Left lung (tissue), 14 donors: Measurements from ENCODE around the gene ZNF541. TPM values are rescaled to one million over a fixed set of nuclear protein-coding genes. Genes with fewer than 3 reads are reported as not detected.

Source experiments
- ATAC-seq: fragments of 200-7000 bp; cut with Tn5 transposase; one replicate; pipeline ENCODE4 v1.9.1; 2020; ENCODE audit warnings: moderate library complexity
- DNase-seq, 4 donors: peaks; one replicate each; pipeline ENCODE4 v3.0.0-alpha.2; 2013 to 2020
- H3K27ac ChIP-seq, 2 donors: fragments of 200-600 bp; sonication (generic) in 1 of 2; one replicate each; pipeline versions ENCODE4 v1.5.0 to v1.8.0; 2020 to 2021
- H3K27me3 ChIP-seq, 2 donors: fragments of 200-600 bp; sonication (generic) in 1 of 2; one replicate each; pipeline versions ENCODE4 v1.5.0 to v1.8.0; 2020 to 2021
- H3K36me3 ChIP-seq, 2 donors: fragments of 200-600 bp; sonication (generic) in 1 of 2; one replicate each; pipeline versions ENCODE4 v1.5.0 to v1.8.0; 2020 to 2021
- H3K4me1 ChIP-seq, 2 donors: fragments of 200-600 bp; one replicate each; pipeline ENCODE4 v1.8.0; 2021
- H3K4me3 ChIP-seq, 2 donors: fragments of 200-600 bp; sonication (generic) in 1 of 2; one replicate each; pipeline versions ENCODE4 v1.5.0 to v1.8.0; 2020 to 2021; ENCODE audit warnings: mild to moderate bottlenecking in 1 of 2
- H3K9me3 ChIP-seq, 2 donors: fragments of 200-600 bp; sonication (generic) in 1 of 2; one replicate each; pipeline versions ENCODE4 v1.5.0 to v1.8.0; 2020 to 2021
- intact Hi-C, 2 donors: fragments of 100-400 bp; cut with DNase I; formaldehyde crosslinking; loops; one replicate each; pipeline versions ENCODE4 v1.11.2 to v1.14.2; 2022
- long read RNA-seq, 12 donors: library from polyadenylated mRNA in 2 of 12; unstranded in 2 of 12; transcript quantifications; one replicate each; pipeline ENCODE4 v2.0.0 and lab custom pipeline, GENCODE V29; 2019 to 2026
- polyA plus RNA-seq, 6 donors: library from polyadenylated mRNA; unstranded; fragments of 120-200 nt; gene quantifications; one replicate each; pipeline ENCODE4 v1.2.1, GENCODE V29; 2013; ENCODE audit not compliant: insufficient read length in 6 of 6
- total RNA-seq, 2 donors: library from RNA; stranded (reverse); fragmentation: NEBNext Ultra II Directional; extraction: Animal tissue kit (Norgen Biotek cat#: 25700); gene quantifications; one replicate each; pipeline ENCODE4 v1.2.1, GENCODE V29; 2021
- TF ChIP-seq, protein P1 (sequence below), 2 donors: fragments of 200-600 bp; sonication (generic) in 1 of 2; IDR thresholded peaks; one replicate each; pipeline versions ENCODE4 v1.5.0 to v1.8.0; 2021; ENCODE audit warnings: antibody characterized with exemption in 2 of 2
- donor health status: DM: no; HTN: yes; CAD: no.
- donor health status: DM: no; HTN: no; CAD: no.

Gene ZNF541, protein sequence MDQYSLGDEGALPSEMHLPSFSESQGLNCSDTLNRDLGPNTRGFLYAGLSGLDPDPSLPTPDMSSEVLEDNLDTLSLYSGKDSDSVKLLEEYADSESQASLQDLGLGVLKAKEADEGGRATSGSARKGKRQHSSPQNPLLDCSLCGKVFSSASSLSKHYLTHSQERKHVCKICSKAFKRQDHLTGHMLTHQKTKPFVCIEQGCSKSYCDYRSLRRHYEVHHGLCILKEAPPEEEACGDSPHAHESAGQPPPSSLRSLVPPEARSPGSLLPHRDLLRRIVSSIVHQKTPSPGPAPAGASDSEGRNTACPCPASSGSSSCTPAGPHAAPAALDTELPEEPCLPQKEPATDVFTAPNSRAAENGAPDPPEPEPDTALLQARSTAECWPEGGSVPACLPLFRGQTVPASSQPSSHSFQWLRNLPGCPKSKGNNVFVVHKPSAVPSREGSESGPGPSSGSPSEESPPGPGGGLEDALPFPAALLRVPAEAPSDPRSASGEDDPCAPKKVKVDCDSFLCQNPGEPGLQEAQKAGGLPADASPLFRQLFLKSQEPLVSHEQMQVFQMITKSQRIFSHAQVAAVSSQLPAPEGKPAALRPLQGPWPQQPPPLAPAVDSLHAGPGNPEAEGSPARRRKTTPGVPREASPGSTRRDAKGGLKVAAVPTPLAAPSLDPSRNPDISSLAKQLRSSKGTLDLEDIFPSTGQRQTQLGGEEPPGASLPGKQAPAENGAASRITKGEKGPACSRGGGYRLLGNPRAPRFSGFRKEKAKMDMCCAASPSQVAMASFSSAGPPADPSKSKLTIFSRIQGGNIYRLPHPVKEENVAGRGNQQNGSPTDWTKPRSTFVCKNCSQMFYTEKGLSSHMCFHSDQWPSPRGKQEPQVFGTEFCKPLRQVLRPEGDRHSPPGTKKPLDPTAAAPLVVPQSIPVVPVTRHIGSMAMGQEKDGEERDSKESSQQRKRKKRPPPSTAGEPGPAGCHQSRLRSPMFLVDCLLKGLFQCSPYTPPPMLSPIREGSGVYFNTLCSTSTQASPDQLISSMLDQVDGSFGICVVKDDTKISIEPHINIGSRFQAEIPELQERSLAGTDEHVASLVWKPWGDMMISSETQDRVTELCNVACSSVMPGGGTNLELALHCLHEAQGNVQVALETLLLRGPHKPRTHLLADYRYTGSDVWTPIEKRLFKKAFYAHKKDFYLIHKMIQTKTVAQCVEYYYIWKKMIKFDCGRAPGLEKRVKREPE (N-terminal part only)
- under 1 TPM; 0.37 to 0.50 TPM for total RNA-seq
- polyA plus RNA-seq: under 1 TPM; 0.09 to 0.24 (median 0.13) TPM
- long read RNA-seq, donor 1: 0 reads
- long read RNA-seq, donor 2: 0 reads
- long read RNA-seq, donor 3: 0 reads
- long read RNA-seq, donor 4: 0 reads
- long read RNA-seq, donor 5: 0 reads
- long read RNA-seq, donor 6: 0 reads
- long read RNA-seq, donor 7: 0 reads
- long read RNA-seq, donor 8: 0 reads
- long read RNA-seq, donor 9: 0 reads
- long read RNA-seq, donor 10: 0 reads
- long read RNA-seq, donor 11: 0 reads
- long read RNA-seq, donor 12: 0 reads

DNA sequence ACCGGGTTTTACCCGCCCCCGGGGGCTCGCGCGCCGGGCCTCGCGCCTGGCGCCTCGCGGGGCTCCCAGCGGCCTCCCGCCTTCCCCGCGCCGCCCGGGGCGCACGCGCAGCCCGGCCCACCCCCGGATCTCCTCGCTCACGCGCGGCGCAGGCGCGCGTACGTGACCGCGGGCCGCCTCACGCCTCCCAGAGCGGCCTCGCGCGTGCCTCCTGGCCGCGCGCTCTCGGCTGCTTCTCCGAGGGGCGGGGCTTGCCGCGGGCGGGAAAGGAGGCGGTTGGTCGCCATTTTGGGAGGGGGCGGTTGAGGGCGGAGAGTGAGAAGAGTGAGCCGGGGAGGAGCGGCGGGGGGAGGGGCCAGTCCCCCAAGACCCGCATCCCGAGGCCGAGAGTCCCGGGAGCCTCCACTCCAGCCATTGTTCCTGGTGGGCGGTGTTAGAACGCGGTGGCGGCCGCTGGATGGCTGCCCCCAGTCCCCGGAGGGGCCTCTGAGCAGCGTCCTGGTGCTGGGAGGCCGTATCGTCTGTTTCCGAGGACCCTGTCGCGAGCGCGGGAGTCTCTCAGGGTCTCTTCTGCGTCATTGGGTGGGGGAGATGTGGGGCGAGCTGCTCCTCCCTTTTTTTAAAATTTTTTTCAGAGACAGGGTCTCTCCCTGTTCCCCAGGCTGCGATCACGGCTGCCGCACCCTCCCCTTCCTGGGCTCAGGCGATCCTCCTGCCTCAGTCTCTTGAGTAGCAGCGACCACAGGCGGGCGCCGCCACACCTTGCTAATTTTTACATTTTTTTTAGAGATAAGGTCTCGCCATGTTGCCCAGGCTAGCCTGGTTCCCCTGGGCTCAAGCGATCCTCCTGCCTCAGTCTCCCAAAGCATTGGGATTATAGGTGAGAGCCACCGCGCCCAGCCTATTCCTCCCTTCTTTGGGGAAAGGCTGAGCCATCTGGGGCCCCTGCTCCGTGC, at the start of gene ZNF541:
Gene ZNF541, minus strand, starts transcription at position 78 of the 956 bp plus-strand sequence. CDS start 17,292 bp downstream, outside the sequence.
- H3K9me3 ChIP-seq: no peaks in the 10 kb centered on the region
- no peaks in the 10 kb centered on the region for H3K36me3 ChIP-seq
- H3K27me3 ChIP-seq: peaks cover 0 to 30% of the 10 kb centered on the region in 2 donors
- intact Hi-C loops: no loop called here
- H3K27ac ChIP-seq: no peak within 1 kb of the TSS
- ATAC-seq: peak; percentile 90
- TF ChIP-seq, protein P1, sequence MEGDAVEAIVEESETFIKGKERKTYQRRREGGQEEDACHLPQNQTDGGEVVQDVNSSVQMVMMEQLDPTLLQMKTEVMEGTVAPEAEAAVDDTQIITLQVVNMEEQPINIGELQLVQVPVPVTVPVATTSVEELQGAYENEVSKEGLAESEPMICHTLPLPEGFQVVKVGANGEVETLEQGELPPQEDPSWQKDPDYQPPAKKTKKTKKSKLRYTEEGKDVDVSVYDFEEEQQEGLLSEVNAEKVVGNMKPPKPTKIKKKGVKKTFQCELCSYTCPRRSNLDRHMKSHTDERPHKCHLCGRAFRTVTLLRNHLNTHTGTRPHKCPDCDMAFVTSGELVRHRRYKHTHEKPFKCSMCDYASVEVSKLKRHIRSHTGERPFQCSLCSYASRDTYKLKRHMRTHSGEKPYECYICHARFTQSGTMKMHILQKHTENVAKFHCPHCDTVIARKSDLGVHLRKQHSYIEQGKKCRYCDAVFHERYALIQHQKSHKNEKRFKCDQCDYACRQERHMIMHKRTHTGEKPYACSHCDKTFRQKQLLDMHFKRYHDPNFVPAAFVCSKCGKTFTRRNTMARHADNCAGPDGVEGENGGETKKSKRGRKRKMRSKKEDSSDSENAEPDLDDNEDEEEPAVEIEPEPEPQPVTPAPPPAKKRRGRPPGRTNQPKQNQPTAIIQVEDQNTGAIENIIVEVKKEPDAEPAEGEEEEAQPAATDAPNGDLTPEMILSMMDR (IDR thresholded peaks at IDR 0.05): no peak
- DNase-seq: peak; percentile 11 to 85 (median 61)
- peak within 1 kb of the TSS; percentile 31 to 34 for H3K4me3 ChIP-seq
- peaks cover 5 to 9% of the 10 kb centered on the region in 2 donors for H3K4me1 ChIP-seq

DNA sequence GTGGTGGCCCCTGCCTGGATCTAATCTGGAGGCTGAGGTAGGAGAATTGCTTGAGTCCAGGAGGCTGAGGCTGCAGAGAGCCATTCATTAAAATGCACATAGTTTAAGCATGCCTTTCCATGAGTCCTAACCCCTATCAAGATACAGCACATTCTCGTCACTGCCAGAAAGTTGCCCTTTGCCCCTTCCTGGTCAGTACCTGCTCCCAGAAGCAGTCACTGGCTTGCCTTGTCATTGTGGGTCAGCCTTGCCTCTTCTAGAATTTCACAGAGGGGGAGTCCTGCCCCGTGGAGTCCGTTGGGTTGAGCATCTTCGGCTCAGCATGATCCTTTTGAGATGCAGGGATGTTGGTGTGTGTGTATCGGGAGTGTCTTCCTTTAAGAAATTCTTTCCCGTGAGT, 46.8 kb upstream of the ZNF541 start:
- no peak overlapping the region for H3K27ac ChIP-seq
- no peaks in the 10 kb centered on the region for H3K27me3 ChIP-seq
- H3K4me1 ChIP-seq: peaks cover 0 to 42% of the 10 kb centered on the region in 2 donors
- DNase-seq: peak in 1 of 4 donors; percentile 4
- TF ChIP-seq, protein P1 (IDR thresholded peaks at IDR 0.05): no peak
- no peaks in the 10 kb centered on the region for H3K9me3 ChIP-seq
- H3K36me3 ChIP-seq: peaks cover 0 to 6% of the 10 kb centered on the region in 2 donors
- no peak for ATAC-seq
- intact Hi-C loops: no loop called here
- H3K4me3 ChIP-seq: no peak overlapping the region

DNA sequence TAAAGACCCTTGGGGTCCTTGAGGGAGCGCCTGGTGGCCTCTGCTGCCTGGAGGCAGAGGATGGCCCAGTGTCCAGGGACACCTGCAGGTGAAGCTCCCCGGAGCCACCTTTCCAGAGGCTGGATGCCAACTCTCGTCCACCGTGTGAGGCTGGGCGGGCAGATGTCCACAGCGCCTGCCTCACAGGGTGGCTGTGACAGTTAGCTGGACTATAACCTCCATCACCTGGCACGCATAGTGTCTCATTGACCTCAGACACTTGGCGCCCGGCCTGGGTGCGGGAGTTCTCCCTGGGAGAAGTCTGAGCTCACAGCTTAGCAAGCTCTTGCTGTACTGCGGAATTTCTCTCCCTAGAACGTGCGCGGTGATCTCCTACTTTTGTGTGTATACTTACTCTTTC, 45.8 kb upstream of the ZNF541 start:
- ATAC-seq (no peak), DNase-seq (no peak)
- Histone ChIP-seq H3K27ac (no peak overlapping the region), H3K4me3 (no peak overlapping the region), H3K27me3 (no peaks in the 10 kb centered on the region), H3K4me1 (peaks cover 0 to 38% of the 10 kb centered on the region in 2 donors), H3K9me3 (no peaks in the 10 kb centered on the region), H3K36me3 (peaks cover 0 to 6% of the 10 kb centered on the region in 2 donors)
- TF ChIP-seq, protein P1 (IDR thresholded peaks at IDR 0.05): no peak
- intact Hi-C loops: no loop called here

DNA sequence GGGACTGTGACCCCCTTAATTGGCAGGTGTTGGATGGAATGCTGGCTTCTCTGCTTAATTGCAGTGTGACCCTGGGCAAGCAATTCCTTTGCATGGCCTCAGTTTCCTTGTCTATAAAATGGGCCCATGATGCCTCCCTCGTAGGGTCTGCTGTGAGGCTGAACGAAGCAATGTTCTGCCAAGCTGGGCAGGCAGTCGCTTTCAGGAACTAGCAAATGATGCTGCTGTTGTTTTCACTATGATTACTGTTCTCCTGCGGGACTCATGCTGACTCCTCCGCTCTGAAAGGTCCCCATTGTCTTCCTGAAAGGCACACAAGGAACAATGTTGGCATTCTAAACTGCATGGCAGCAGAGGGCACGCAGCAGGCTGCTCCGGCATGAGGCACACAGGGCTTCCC, 42.8 kb upstream of the ZNF541 start:
- TF ChIP-seq, protein P1 (IDR thresholded peaks at IDR 0.05): no peak
- intact Hi-C loops: no loop called here
- no peak for ATAC-seq

More for the DNA sequence above, 42.8 kb upstream of the ZNF541 start:
- H3K36me3 ChIP-seq: peaks cover 0 to 12% of the 10 kb centered on the region in 2 donors
- H3K9me3 ChIP-seq: no peaks in the 10 kb centered on the region
- H3K4me1 ChIP-seq: peaks cover 5 to 58% of the 10 kb centered on the region in 2 donors
- no peak overlapping the region for H3K4me3 ChIP-seq
- no peak overlapping the region for H3K27ac ChIP-seq
- H3K27me3 ChIP-seq: no peaks in the 10 kb centered on the region
- no peak for DNase-seq
